Tibial nerve (tissue), 4 donors: ENCODE measurements around the gene C12orf56. TPM values are rescaled to one million over a fixed set of nuclear protein-coding genes. Genes with fewer than 3 reads are reported as not detected.
"Not testable (repeated sequence)": the region's sequence is repeated elsewhere in the genome, so short reads cannot be mapped to it uniquely, and the experiment has no call there.

Experiments used
- DNase-seq, 2 donors: peaks; one replicate each; pipeline ENCODE4 v3.0.0-alpha.2; 2019; ENCODE audit warnings: low spot score in 2 of 2
- H3K27ac ChIP-seq, 4 donors: fragments of 200-600 bp; sonication (generic) in 3 of 4; one replicate each; pipeline ENCODE4 v1.5.1; 2017 to 2019; ENCODE audit warnings: mild to moderate bottlenecking in 1 of 4
- H3K27me3 ChIP-seq, 2 donors: fragments of 200-600 bp; sonication (generic) in 1 of 2; one replicate each; pipeline versions ENCODE4 v1.5.1 to v1.6.0; 2017 to 2019
- H3K36me3 ChIP-seq, 3 donors: fragments of 200-600 bp; sonication (generic); one replicate each; pipeline ENCODE4 v1.5.1; 2018 to 2019
- H3K4me1 ChIP-seq, 4 donors: fragments of 200-600 bp; sonication (generic) in 3 of 4; one replicate each; pipeline ENCODE4 v1.5.1; 2017 to 2019
- H3K4me3 ChIP-seq, 4 donors: fragments of 200-600 bp; sonication (generic) in 3 of 4; one replicate each; pipeline ENCODE4 v1.5.1; 2017 to 2019; ENCODE audit warnings: mild to moderate bottlenecking in 1 of 4, moderate library complexity in 1 of 4
- H3K9me3 ChIP-seq, 4 donors: fragments of 200-600 bp; sonication (generic) in 3 of 4; one replicate each; pipeline ENCODE4 v1.5.1; 2017 to 2019
- CTCF ChIP-seq, 5 experiments: fragments of 200-600 bp in 3 of 5; fragments of 450-650 bp in 2 of 5; sonication (generic) in 3 of 5; IDR thresholded peaks; one replicate each; pipeline ENCODE4 v1.5.1; 2016 to 2019; ENCODE audit warnings: antibody characterized with exemption in 5 of 5, mild to moderate bottlenecking in 3 of 5, moderate library complexity in 2 of 5
- EP300 ChIP-seq, 2 donors: sonication (generic); formaldehyde crosslinking; IDR thresholded peaks; one replicate each; pipeline ENCODE4 v1.6.1; 2017; ENCODE audit warnings: antibody characterized with exemption in 2 of 2, mild to moderate bottlenecking in 1 of 2
- POLR2A ChIP-seq, 2 donors: fragments of 450-650 bp; IDR thresholded peaks; one replicate each; pipeline ENCODE4 v1.6.1; 2017; ENCODE audit warnings: antibody characterized with exemption in 2 of 2, mild to moderate bottlenecking in 2 of 2, moderate library complexity in 2 of 2
- WGBS, 2 donors: methylation state at CpG; one replicate each; pipeline ENCODE4 v1.1.5; 2018; 5-methylcytosine and 5-hydroxymethylcytosine counted together
- total RNA-seq, 4 donors: library from RNA; depleted of rRNA; stranded (reverse); fragments of >200 nt; gene quantifications; one replicate each; pipeline ENCODE4 v1.1.0, GENCODE V29; 2016

The C12orf56 gene
- total RNA-seq, 4 donors from 2014 or later, result 8.7 to 11.6 (median 9.7) TPM

- 89 to 93% methylated on average over 4 of the region's 4 CpGs for WGBS, 2 donors
- TF ChIP-seq CTCF (IDR thresholded peaks at IDR 0.05) (no peak), POLR2A (IDR thresholded peaks at IDR 0.05) (no peak), EP300 (IDR thresholded peaks at IDR 0.05) (no peak)
Measured at GRCh38 chr12:64362721-64363305, 27.7 kb downstream of the C12orf56 start.

GRCh38 chr12:64361173-64361572 lies 29.4 kb downstream of the C12orf56 start:
- H3K4me1 ChIP-seq, H3K36me3 ChIP-seq, H3K27me3 ChIP-seq, H3K4me3 ChIP-seq, H3K9me3 ChIP-seq, DNase-seq, H3K27ac ChIP-seq: not testable (repeated sequence)
- WGBS, 2 donors, result 87 to 91% methylated on average over 3 of the region's 3 CpGs

More at GRCh38 chr12:64362721-64363305, 27.7 kb downstream of the C12orf56 start:
- Histone ChIP-seq H3K4me3 (no peak overlapping the region), H3K4me1 (no peaks in the 10 kb centered on the region), H3K36me3 (no peaks in the 10 kb centered on the region), H3K27ac (no peak overlapping the region), H3K27me3 (no peaks in the 10 kb centered on the region), H3K9me3 (no peaks in the 10 kb centered on the region)
- DNase-seq, result no peak

- not testable (repeated sequence) for DNase-seq, H3K4me3 ChIP-seq, H3K27me3 ChIP-seq, H3K27ac ChIP-seq, H3K4me1 ChIP-seq, H3K36me3 ChIP-seq
- H3K9me3 ChIP-seq, result peaks cover 0 to 12% (median 0%) of the 10 kb centered on the region in 4 donors
- 82 to 83% methylated on average over 2 of the region's 2 CpGs for WGBS, 2 donors
Measured at GRCh38 chr12:64356209-64356608, 34.3 kb downstream of the C12orf56 start.

- no peak overlapping the region for H3K27ac ChIP-seq
- H3K9me3 ChIP-seq, result peaks cover 0 to 27% (median 0%) of the 10 kb centered on the region in 4 donors
- no peaks in the 10 kb centered on the region for H3K27me3 ChIP-seq
- H3K36me3 ChIP-seq, result no peaks in the 10 kb centered on the region
- no peaks in the 10 kb centered on the region for H3K4me1 ChIP-seq
- DNase-seq, result no peak
- H3K4me3 ChIP-seq, result no peak overlapping the region
- 74 to 81% methylated on average over 4 of the region's 4 CpGs for WGBS, 2 donors
- TF ChIP-seq POLR2A (IDR thresholded peaks at IDR 0.05), result no peak
- TF ChIP-seq EP300 (IDR thresholded peaks at IDR 0.05), result no peak
- no peak for TF ChIP-seq CTCF (IDR thresholded peaks at IDR 0.05)
Measured at GRCh38 chr12:64352181-64352580, 38.4 kb downstream of the C12orf56 start.

GRCh38 chr12:64351265-64351664 lies 39.3 kb downstream of the C12orf56 start:
- DNase-seq, result no peak
- Histone ChIP-seq H3K9me3 (peaks cover 0 to 23% (median 0%) of the 10 kb centered on the region in 4 donors), H3K27me3 (no peaks in the 10 kb centered on the region), H3K4me3 (no peak overlapping the region), H3K4me1 (no peaks in the 10 kb centered on the region), H3K27ac (no peak overlapping the region), H3K36me3 (no peaks in the 10 kb centered on the region)
- WGBS, 2 donors, result 93 to 98% methylated on average over 5 of the region's 5 CpGs
- TF ChIP-seq EP300 (IDR thresholded peaks at IDR 0.05) (no peak), CTCF (IDR thresholded peaks at IDR 0.05) (no peak), POLR2A (IDR thresholded peaks at IDR 0.05) (no peak)

GRCh38 chr12:64347630-64348029 lies 42.9 kb downstream of the C12orf56 start:
- TF ChIP-seq CTCF (IDR thresholded peaks at IDR 0.05) (no peak), POLR2A (IDR thresholded peaks at IDR 0.05) (no peak), EP300 (IDR thresholded peaks at IDR 0.05) (no peak)
- no peak for DNase-seq
- Histone ChIP-seq H3K4me1 (no peaks in the 10 kb centered on the region), H3K36me3 (no peaks in the 10 kb centered on the region), H3K27me3 (no peaks in the 10 kb centered on the region), H3K9me3 (peaks cover 0 to 22% (median 0%) of the 10 kb centered on the region in 4 donors), H3K27ac (no peak overlapping the region), H3K4me3 (no peak overlapping the region)
- WGBS, 2 donors, result 89 to 94% methylated on average over 2 of the region's 2 CpGs

- WGBS, 2 donors, result 94 to 98% methylated on average over 4 of the region's 4 CpGs
Measured at GRCh38 chr12:64344631-64345030, 45.9 kb downstream of the C12orf56 start.

GRCh38 chr12:64340546-64340945 lies 50.0 kb downstream of the C12orf56 start:
- H3K4me1 ChIP-seq, H3K4me3 ChIP-seq, H3K27ac ChIP-seq, DNase-seq, H3K36me3 ChIP-seq, H3K27me3 ChIP-seq: not testable (repeated sequence)
- peaks cover 0 to 12% (median 0%) of the 10 kb centered on the region in 4 donors for H3K9me3 ChIP-seq
- 69 to 72% methylated on average over 2 of the region's 2 CpGs for WGBS, 2 donors

More at GRCh38 chr12:64344631-64345030, 45.9 kb downstream of the C12orf56 start:
- not testable (repeated sequence) for DNase-seq, H3K36me3 ChIP-seq, H3K4me1 ChIP-seq, H3K4me3 ChIP-seq, H3K27me3 ChIP-seq, H3K27ac ChIP-seq
- H3K9me3 ChIP-seq, result peaks cover 0 to 22% (median 0%) of the 10 kb centered on the region in 4 donors
